ENCODE measurements around the gene EPHB6.

- TF ChIP-seq, protein P1, sequence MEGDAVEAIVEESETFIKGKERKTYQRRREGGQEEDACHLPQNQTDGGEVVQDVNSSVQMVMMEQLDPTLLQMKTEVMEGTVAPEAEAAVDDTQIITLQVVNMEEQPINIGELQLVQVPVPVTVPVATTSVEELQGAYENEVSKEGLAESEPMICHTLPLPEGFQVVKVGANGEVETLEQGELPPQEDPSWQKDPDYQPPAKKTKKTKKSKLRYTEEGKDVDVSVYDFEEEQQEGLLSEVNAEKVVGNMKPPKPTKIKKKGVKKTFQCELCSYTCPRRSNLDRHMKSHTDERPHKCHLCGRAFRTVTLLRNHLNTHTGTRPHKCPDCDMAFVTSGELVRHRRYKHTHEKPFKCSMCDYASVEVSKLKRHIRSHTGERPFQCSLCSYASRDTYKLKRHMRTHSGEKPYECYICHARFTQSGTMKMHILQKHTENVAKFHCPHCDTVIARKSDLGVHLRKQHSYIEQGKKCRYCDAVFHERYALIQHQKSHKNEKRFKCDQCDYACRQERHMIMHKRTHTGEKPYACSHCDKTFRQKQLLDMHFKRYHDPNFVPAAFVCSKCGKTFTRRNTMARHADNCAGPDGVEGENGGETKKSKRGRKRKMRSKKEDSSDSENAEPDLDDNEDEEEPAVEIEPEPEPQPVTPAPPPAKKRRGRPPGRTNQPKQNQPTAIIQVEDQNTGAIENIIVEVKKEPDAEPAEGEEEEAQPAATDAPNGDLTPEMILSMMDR (IDR thresholded peaks at IDR 0.05) = no peak
- TF ChIP-seq POLR2A (IDR thresholded peaks at IDR 0.05) = no peak
Observed at GRCh38 chr7:142889816-142890215, 34.9 kb downstream of the EPHB6 start.
